Stimulated activated CD4-positive, alpha-beta T cell treated with anti-CD3 and anti-CD28 coated beads, Interleukin-1b, Interleukin-23, amount 100 ng/mL, for 24 hours (primary cell): ENCODE results near the gene CRIP1.

Experiments used
- DNase-seq, 4 experiments: peaks; one replicate each; pipeline ENCODE4 v3.0.0-alpha.2; 2020; ENCODE audit warnings: low read depth in 4 of 4, low spot score in 1 of 4

CRIP1 gene, protein sequence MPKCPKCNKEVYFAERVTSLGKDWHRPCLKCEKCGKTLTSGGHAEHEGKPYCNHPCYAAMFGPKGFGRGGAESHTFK

DNA sequence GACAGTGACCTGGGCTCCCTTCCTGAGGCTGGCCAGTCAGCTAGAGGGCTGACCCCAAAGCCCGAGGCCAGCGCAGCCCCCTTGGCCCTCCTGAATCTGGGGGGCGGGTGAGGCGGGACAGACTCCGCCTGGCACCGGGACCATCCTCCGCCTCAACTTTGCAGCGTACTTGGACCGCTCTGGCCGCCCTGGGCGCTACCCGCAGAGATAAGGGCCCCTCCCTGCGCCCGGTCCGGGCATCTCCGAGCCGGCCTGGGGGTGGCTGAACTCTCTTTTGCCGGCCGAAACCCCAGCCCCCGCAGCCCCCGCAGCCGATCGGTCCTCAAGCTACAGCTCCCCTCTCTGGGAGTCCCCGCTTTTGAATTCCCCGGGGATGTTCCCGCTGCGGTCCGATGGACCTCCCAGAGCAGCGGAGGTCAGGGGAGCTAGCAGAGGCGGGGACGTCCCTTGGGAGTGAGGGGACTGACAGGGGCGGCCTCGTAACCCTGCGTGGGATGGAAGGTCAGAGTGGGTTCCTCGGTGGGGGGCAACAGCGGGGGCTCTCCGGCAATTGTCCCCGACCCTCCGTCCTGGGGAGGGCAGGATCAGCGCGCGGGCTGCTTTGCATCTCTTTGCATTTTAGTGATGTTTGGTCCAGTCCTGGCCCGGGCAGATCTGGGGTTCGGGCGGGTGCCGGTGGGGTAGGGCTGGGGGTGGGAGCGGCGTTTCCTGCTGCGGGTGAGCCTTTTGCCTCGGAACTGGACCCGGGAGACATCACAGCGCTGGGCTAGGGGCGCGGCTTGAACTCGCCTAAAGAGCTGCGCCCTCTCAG is at the start of gene CRIP1:
Gene CRIP1, plus strand, starts transcription at position 724 of the 811 bp plus-strand sequence. CDS start 374 bp downstream, outside the sequence.
- no peak for DNase-seq

DNA sequence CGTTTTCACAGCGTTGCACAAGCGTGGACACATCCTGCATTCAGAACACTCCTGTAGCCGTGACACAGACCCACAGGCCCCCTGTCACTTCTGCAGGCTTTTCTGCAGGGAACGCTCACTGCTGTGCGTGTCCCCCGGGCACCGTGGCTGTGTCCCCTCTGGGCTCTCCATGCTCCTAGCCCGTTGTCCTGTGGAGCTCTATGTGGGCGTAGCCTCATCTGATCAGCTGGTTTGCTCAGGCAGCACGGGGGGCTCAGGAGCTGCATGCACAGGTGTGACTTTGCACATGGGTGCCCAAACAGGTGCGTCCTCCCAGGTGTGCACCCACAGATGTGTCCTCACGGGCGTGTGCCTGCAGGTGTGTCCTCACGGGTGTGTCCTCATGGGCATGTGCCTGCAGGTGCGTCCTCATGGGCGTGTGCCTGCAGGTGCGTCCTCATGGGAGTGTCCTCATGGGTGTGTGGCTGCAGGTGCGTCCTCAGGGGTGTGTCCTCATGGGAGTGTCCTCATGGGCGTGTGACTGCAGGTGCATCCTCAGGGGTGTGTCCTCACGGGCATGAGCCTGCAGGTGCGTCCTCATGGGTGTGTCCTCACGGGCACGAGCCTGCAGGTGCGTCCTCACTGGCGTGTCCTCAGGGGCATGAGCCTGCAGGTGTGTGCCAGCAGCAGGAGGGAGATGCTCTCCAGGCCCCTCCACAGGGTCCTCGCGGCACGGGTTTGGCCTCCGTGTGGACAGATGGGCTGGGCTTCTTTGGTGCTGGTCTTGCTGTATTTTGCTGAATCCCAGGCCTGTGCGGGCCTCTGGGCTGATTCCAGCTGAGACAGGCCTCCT is 49.6 kb upstream of the CRIP1 start:
- DNase-seq: no peak

DNA sequence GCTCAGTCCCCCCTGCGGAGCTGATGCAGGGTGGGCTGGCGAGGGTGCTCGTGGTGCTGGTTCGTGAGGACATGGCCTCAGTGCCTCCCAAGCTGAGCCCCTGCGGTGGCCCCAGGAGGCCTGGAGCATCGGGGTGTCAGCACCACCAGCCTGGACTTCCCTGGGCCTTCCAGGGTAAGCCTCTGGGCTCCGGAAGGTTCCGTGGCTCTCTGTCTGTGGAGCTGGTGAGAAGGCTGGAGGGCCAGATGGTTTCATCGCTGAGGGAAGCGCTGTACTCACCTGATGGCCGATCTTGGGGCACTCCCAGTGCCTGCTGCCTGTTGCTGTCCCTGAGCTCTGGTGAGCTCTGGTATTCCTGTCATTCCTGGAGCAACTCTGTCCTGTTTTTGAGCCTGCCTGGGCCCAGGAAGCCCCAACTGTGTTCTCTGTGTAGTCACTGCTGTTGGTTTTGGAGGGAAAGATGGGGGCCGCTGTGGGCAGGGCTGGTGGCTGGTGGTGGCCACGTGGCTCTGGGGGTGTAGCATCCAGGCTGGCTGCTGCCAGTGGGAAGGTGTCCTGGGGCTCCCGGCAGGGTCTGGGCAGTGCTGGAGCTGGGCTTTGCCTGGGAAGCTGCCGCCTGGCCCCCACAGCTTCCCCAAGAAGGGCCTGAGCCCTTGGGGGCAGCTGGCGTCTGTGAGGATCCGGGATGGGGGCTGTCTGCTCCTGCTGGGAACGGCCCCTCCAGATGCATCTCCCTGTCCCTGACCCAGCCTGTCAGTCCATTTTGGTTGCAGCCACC is 48.8 kb upstream of the CRIP1 start:
- no peak for DNase-seq

DNA sequence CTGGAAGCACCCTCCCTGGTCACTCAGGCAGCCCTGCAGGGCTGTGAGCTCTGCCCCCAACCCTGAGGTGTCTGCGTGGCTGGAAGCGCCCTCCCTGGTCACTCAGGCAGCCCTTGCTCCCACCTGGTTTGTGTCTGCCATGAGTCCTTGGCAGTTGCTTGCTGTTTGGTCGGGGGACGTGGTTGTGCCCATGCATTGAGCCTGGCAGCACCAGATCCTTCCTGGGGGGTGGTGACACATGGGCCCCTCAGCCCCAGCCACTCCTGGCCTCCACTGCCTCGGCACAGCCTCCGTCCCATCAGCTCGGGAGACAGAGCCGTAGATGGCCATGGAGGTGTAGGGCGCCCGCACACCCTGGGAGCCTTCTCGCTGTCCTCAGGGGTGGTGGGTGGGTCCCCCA is 47.5 kb upstream of the CRIP1 start:
- no peak for DNase-seq

GRCh38 chr14:105439710-105440553 is 46.8 kb upstream of the CRIP1 start:
- no peak for DNase-seq

DNA sequence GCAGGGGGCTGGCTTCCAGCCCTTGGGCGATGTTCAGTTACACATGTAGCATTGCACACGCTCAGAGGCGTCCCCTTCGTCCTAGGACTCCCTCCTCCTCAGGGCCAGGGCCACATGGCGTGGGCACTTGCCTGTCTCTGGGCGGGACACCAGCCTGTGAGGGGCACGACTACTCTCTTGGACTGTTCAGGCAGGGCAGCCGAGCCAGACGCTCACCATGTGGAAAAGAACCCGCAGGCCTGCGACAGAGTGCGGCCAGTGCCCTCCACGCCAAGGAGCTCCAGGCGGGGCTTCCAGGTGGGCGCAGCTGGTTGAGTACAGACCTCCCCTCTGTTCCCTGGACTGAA is 46.2 kb upstream of the CRIP1 start:
- no peak for DNase-seq

GRCh38 chr14:105440992-105441391 is 45.7 kb upstream of the CRIP1 start:
- DNase-seq: no peak

DNA sequence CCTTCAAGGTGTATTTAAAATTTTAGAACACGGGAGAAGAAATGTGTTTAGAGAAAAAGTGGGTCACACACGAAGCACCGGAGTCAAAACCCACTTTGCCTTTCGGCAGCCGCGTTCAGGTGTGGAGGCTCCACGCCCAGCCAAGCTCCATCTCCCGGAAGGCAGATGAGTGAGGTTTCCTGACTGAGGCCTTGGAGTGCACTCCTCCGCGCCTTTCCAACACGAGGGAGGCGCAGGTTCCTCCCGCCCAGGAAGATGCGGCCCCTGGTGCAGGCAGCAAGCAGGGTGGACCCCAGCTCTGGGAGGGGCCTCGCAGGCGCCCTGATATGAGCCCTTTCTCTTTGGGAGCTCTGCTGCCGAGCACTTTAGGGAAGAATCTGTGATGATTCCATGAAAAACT is 44.6 kb upstream of the CRIP1 start:
- no peak for DNase-seq

GRCh38 chr14:105442834-105443233 is 43.9 kb upstream of the CRIP1 start:
- no peak for DNase-seq

DNA sequence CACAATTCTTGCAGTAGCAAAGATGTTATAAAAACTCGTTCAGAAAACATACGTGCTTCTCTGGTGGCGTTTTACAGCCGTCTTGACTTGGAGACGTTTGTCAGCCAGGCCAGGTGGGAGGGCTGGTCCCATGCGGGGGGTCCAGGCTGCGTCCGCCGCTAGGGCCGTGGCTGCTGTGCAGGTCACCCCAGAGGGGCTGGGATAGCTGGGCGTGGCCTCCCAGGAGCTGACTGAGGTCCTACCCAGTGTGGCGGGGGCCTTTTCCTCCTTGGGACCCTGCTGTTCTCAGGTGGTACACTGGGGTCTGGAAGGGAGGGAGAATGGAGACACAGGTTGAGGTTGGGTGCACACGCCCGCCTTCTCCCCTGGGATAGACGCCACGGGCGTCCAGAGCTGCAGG is 41.8 kb upstream of the CRIP1 start:
- DNase-seq: no peak

GRCh38 chr14:105445290-105445689 is 41.4 kb upstream of the CRIP1 start:
- DNase-seq: no peak

DNA sequence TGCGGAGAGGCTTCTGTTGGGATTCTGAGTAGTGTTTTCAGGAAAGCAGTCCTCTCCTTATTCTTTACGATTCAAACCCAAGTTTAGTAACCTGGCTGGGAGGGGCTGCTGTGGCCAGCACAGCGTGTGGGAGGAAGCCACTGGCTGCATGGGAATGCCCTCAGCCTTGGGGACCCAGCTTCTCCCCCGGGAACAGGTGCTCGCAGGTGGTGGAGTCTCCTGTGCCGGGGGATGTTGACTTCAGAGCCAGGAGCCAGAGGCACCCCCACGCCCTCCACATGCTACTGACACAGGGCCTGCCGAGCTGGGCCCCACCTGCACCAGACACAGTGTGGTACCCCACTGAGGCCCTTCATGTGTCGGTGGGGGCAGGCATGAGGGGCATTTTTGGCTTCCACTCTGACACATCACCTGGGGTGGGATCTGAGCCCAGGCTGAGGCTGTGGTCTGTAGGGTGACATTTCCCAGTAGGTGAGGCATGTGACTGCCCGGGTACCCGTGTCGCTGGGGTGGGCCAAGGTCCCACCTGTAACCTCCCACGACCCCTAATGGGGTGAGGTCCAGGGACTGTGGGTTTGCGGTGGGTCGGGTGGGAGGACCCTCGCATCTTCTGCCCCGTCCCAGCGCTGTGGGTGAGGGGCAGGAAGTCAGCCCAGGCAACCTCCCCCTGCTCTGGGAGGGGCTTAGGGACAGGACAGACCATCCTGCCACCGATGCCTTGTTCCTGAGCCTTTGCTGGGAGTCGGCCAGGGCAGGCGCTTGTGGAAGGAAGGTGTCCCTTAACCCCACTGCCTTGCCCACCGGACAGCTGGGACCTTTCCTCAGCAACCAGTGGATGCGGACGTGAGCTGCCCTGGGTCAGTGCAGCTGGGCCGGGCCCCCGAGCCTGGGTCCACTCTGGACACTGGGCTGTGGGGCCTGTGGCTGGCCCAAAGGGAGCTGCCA is 40.5 kb upstream of the CRIP1 start:
- no peak for DNase-seq

DNA sequence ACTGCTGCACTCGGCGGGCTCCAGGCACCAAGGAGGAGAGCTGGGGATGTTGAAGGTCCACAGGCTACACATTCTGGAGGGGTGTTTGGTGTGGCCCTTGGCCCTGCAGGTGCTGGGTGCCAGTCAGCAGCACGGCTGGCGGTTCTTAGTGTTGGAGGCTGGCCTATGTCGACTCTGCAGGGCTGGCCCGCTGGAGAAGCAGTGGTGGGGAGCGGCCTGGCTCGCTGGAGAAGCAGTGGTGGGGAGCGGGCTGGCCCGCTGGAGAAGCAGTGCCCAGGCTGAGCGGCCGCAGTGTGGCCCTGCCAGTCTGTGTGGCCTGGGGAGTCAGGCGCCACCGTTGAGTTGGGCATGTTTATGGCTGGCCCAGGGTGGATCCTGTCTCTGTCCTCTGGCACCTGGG is 39.7 kb upstream of the CRIP1 start:
- no peak for DNase-seq

GRCh38 chr14:105447651-105448640 is 38.7 kb upstream of the CRIP1 start:
- DNase-seq: no peak

- DNase-seq: peak; percentile 16 to 47 (median 44)
Measured at GRCh38 chr14:105448706-105449111, 38.0 kb upstream of the CRIP1 start.

DNA sequence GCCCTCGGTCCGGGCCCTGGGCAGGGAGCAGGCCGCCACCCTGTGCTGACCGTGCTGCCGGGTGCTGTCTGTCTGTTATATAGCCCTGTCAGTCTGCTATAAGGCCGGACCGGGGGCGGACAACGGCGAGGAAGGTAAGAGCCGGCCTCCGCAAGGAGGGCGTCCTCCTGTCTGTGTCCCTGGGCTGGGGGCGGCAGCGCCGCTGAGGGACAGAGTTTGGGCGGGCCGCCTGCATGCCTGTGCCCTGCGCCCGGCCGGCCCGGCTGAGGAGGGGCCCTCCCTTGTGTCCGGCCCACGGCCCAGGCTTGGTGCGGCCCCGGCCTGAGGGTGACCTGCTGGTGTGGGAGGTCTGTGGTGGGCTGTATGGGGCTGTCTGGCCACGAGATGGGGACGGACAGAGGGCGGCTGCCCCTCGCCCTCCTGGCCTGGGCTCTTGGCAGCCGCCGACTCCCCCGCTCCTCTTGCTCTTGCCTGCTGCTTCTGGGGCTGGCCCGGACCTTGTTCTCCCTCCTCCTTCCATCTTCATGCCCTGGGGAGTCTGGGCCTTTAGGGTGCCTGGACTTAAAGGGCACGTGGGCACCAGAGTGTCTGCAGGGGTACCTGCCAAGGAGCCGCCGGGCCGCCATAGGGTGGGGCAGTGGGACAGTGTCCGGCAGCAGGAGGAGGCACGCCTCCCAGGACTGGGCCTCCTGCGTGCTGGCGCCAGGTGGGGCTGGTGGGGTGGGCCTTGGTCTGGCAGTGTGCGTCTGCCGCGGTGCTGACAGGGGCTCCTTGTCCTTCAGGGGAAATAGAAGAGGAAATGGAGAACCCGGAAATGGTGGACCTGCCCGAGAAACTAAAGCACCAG is 37.2 kb upstream of the CRIP1 start:
- DNase-seq: no peak

DNA sequence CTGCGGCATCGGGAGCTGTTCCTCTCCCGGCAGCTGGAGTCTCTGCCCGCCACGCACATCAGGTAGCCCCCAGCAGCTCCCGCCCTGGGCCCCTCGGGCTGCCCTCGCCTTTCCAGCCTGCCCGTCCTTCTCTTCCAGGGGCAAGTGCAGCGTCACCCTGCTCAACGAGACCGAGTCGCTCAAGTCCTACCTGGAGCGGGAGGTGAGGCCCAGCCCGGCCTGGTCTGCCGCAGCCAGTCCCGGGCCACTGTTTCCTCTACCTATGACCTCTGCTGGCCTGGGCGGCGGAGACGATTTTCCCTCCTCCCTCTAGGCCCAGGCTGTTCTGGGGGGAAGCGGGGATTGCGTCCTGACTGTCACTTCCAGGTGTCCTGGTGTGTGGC is 36.6 kb upstream of the CRIP1 start:
- DNase-seq: no peak
